HepG2 (cell line): Measurements from ENCODE around the gene IGBP1. TPM values are rescaled to one million over a fixed set of nuclear protein-coding genes. Genes with fewer than 3 reads are reported as not detected.

Experiments used
- ADNP ChIP-seq: sonication (generic); formaldehyde crosslinking; IDR thresholded peaks from 2 replicates; pipeline ENCODE4 v1.4.0; 2020; ENCODE audit warnings: missing genetic modification reagents
- CCDC6 ChIP-seq: sonication (generic); formaldehyde crosslinking; IDR thresholded peaks from 2 replicates; pipeline ENCODE4 v1.8.1; 2022; ENCODE audit warnings: mild to moderate bottlenecking, missing genetic modification reagents, moderate library complexity
- HES4 ChIP-seq: sonication (generic); formaldehyde crosslinking; IDR thresholded peaks from 2 replicates; pipeline ENCODE4 v1.9.0; 2021; ENCODE audit warnings: mild to moderate bottlenecking, missing genetic modification reagents, borderline replicate concordance
- JUNB ChIP-seq: sonication (generic); formaldehyde crosslinking; IDR thresholded peaks from 2 replicates; pipeline ENCODE4 v1.8.0; 2022; ENCODE audit warnings: missing genetic modification reagents, mild to moderate bottlenecking, borderline replicate concordance
- NFE2L1 ChIP-seq: sonication (generic); formaldehyde crosslinking; IDR thresholded peaks from 2 replicates; pipeline ENCODE4 v1.4.0; 2020; ENCODE audit warnings: missing genetic modification reagents, mild to moderate bottlenecking, borderline replicate concordance
- POLR2AphosphoS2 ChIP-seq: IDR thresholded peaks from 2 replicates; pipeline ENCODE4 v1.6.1; 2011; ENCODE audit warnings: low read depth, low read length, improper control_type of control experiment
- SALL2 ChIP-seq: sonication (generic); formaldehyde crosslinking; IDR thresholded peaks from 2 replicates; pipeline ENCODE4 v1.8.1; 2023; ENCODE audit warnings: mild to moderate bottlenecking, missing genetic modification reagents, inconsistent platforms
- XBP1 ChIP-seq: sonication (generic); formaldehyde crosslinking; IDR thresholded peaks from 2 replicates; pipeline ENCODE4 v1.5.0; 2020; ENCODE audit warnings: missing genetic modification reagents
- ZBTB1 ChIP-seq: sonication (generic); formaldehyde crosslinking; IDR thresholded peaks from 2 replicates; pipeline ENCODE4 v1.4.0; 2020; ENCODE audit warnings: missing genetic modification reagents, borderline replicate concordance
- ZNF317 ChIP-seq: sonication (generic); formaldehyde crosslinking; IDR thresholded peaks from 2 replicates; pipeline ENCODE4 v1.5.0; 2020; ENCODE audit warnings: mild to moderate bottlenecking, missing genetic modification reagents
- ZNF616 ChIP-seq: sonication (generic); formaldehyde crosslinking; IDR thresholded peaks from 2 replicates; pipeline ENCODE4 v1.5.0; 2020; ENCODE audit warnings: low read depth, mild to moderate bottlenecking, missing genetic modification reagents
- ZZZ3 ChIP-seq: sonication (generic); formaldehyde crosslinking; IDR thresholded peaks from 2 replicates; pipeline ENCODE4 v1.4.0; 2020; ENCODE audit warnings: missing genetic modification reagents, mild to moderate bottlenecking, borderline replicate concordance
- polyA plus RNA-seq, 8 experiments: library from polyadenylated mRNA; depleted of rRNA in 3 of 8; stranded (reverse) in 7 of 8; unstranded in 1 of 8; fragments of >200 nt; fragmentation: Illumina TruSeq in 4 of 8; extraction: Trizol in 4 of 8; gene quantifications; 2 replicates each; pipeline versions ENCODE4 v1.2.1 to v1.2.3, GENCODE V29; 2011 to 2016; ENCODE audit warnings: low read depth in 4 of 8, missing spikeins in 1 of 8, mixed read lengths in 1 of 8; ENCODE audit not compliant: insufficient read depth in 1 of 8
- total RNA-seq, 5 experiments: library from RNA; depleted of rRNA; stranded (reverse); fragments of >200 nt; fragmentation: Illumina TruSeq; extraction: Trizol; gene quantifications; 2 replicates each; pipeline ENCODE4 v1.2.3, GENCODE V29; 2016; ENCODE audit warnings: low read depth in 1 of 5
- TF ChIP-seq, protein P1 (sequence below): IDR thresholded peaks from 2 replicates; pipeline ENCODE4 v1.6.1; 2018; ENCODE audit warnings: missing genetic modification reagents
- TF ChIP-seq, protein P2 (sequence below): IDR thresholded peaks from 2 replicates; pipeline ENCODE4 v1.6.1; 2016; ENCODE audit warnings: control low read depth
- TF ChIP-seq, protein P3 (sequence below): sonication (generic); formaldehyde crosslinking; IDR thresholded peaks from 2 replicates; pipeline ENCODE4 v1.4.0; 2020; ENCODE audit warnings: mild to moderate bottlenecking, missing genetic modification reagents
- TF ChIP-seq, protein P4 (sequence below): sonication (generic); formaldehyde crosslinking; IDR thresholded peaks from 2 replicates; pipeline ENCODE4 v1.5.1; 2020; ENCODE audit warnings: missing genetic modification reagents, mild to moderate bottlenecking, borderline replicate concordance

Gene IGBP1
- total and polyA plus RNA-seq, 2 of the 13 experiments (the other 11 are each of a cell fraction or from before 2014, with no cell fraction given): 59.3 to 103 TPM

DNA sequence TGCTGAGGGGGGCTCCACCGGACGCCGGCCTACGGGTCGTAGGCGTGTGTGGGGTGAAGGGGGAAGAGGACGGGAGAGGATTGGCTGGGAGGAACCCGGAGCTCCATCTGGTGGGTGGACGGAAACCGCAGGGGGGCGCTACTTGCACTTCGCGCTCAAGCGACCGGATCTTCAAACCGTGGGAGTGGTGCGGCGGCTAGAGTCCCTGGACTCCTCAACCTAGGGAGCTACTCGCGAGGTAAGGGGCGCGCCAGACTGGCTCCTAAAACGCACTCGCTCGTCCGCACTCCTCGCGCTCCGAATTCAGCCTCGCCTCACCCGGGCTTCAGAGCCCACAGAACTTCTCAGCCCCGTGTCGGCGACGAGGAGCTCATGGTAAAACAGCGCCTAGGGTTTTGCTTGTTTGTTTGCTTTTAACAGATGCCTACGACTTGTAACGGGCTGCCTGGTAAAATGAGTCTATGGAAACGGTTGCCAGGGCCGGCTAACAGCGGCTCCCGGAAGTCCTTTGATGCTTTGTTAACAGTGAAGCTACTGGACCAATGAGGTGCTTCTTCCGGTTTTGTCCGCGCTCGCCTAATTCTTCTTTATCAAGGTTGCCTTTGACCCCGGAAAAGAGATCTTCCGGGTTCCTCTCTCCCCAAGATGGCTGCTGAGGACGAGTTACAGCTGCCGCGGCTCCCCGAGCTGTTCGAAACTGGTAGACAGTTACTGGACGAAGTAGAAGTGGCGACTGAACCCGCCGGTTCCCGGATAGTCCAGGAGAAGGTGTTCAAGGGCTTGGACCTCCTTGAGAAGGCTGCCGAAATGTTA lies at the start of gene IGBP1 (continued):
- TF ChIP-seq ZZZ3 (CRISPR knock-in tag) (no peak), POLR2AphosphoS2 (no peak), JUNB (no peak), ZBTB1 (no peak), CCDC6 (CRISPR knock-in tag) (no peak), HES4 (CRISPR knock-in tag) (no peak), NFE2L1 (CRISPR knock-in tag) (no peak), ADNP (no peak), XBP1 (no peak), ZNF317 (no peak), ZNF616 (CRISPR knock-in tag) (no peak), SALL2 (CRISPR knock-in tag) (no peak)
- TF ChIP-seq, protein P1, sequence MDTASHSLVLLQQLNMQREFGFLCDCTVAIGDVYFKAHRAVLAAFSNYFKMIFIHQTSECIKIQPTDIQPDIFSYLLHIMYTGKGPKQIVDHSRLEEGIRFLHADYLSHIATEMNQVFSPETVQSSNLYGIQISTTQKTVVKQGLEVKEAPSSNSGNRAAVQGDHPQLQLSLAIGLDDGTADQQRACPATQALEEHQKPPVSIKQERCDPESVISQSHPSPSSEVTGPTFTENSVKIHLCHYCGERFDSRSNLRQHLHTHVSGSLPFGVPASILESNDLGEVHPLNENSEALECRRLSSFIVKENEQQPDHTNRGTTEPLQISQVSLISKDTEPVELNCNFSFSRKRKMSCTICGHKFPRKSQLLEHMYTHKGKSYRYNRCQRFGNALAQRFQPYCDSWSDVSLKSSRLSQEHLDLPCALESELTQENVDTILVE: no peak
- TF ChIP-seq, protein P2, sequence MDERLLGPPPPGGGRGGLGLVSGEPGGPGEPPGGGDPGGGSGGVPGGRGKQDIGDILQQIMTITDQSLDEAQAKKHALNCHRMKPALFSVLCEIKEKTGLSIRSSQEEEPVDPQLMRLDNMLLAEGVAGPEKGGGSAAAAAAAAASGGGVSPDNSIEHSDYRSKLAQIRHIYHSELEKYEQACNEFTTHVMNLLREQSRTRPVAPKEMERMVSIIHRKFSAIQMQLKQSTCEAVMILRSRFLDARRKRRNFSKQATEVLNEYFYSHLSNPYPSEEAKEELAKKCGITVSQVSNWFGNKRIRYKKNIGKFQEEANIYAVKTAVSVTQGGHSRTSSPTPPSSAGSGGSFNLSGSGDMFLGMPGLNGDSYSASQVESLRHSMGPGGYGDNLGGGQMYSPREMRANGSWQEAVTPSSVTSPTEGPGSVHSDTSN (CRISPR knock-in tag): no peak
- TF ChIP-seq, protein P3, sequence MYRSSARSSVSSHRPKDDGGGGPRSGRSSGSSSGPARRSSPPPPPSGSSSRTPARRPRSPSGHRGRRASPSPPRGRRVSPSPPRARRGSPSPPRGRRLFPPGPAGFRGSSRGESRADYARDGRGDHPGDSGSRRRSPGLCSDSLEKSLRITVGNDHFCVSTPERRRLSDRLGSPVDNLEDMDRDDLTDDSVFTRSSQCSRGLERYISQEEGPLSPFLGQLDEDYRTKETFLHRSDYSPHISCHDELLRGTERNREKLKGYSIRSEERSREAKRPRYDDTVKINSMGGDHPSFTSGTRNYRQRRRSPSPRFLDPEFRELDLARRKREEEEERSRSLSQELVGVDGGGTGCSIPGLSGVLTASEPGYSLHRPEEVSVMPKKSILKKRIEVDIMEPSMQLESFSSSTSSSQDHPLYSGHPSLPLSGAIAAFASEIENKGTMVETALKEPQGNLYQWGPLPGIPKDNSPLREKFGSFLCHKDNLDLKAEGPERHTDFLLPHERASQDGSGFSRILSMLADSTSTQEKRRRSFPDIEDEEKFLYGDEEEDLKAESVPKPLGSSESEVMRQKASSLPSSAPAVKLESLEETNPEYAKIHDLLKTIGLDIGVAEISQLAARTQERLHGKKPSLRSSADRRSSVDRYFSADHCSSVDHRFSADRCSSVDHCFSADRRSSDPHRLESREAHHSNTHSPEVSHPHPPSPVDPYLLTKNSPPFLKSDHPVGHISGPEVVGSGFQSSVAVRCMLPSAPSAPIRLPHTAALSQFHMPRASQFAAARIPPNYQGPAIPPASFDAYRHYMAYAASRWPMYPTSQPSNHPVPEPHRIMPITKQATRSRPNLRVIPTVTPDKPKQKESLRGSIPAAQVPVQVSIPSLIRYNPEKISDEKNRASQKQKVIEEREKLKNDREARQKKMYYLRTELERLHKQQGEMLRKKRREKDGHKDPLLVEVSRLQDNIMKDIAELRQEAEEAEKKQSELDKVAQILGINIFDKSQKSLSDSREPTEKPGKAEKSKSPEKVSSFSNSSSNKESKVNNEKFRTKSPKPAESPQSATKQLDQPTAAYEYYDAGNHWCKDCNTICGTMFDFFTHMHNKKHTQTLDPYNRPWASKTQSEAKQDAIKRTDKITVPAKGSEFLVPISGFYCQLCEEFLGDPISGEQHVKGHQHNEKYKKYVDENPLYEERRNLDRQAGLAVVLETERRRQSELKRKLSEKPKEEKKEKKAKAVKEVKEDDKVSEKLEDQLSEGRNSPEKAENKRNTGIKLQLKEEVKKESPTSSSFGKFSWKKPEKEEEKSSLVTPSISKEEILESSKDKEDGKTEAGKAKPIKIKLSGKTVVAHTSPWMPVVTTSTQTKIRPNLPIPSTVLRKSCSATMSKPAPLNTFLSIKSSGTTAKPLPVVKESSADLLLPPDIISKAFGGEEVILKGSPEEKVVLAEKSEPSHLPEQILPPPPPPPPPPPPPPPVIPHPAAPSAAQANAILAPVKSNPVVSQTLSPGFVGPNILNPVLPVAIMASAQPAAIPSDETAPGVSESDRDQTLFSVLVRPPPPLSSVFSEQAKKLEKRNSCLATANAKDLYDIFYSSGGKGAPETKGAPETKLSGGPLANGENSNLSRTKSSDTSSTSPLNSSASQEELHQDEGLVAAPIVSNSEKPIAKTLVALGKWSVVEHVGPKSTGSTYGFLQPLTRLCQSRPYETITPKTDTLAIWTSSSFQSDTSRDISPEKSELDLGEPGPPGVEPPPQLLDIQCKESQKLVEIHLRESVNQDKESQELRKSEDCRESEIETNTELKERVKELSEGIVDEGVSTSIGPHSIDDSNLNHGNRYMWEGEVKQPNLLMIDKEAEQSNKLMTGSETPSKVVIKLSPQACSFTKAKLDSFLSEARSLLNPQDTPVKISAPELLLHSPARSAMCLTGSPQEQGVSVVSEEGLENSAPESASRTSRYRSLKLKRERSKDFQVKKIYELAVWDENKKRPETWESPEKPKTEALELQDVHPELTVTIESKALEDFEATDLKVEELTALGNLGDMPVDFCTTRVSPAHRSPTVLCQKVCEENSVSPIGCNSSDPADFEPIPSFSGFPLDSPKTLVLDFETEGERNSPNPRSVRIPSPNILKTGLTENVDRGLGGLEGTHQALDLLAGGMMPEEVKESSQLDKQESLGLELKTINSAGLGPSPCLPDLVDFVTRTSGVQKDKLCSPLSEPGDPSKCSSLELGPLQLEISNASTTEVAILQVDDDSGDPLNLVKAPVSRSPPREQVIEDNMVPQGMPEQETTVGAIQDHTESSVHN (CRISPR knock-in tag): no peak
- TF ChIP-seq, protein P4, sequence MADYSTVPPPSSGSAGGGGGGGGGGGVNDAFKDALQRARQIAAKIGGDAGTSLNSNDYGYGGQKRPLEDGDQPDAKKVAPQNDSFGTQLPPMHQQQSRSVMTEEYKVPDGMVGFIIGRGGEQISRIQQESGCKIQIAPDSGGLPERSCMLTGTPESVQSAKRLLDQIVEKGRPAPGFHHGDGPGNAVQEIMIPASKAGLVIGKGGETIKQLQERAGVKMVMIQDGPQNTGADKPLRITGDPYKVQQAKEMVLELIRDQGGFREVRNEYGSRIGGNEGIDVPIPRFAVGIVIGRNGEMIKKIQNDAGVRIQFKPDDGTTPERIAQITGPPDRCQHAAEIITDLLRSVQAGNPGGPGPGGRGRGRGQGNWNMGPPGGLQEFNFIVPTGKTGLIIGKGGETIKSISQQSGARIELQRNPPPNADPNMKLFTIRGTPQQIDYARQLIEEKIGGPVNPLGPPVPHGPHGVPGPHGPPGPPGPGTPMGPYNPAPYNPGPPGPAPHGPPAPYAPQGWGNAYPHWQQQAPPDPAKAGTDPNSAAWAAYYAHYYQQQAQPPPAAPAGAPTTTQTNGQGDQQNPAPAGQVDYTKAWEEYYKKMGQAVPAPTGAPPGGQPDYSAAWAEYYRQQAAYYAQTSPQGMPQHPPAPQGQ (CRISPR knock-in tag): no peak
